GM23338 (cell line): ENCODE data around the gene PTPRN2. TPM values are rescaled to one million over a fixed set of nuclear protein-coding genes. Genes with fewer than 3 reads are reported as not detected.

ENCODE experiments used
- ATAC-seq: fragments of 200-7000 bp; cut with Tn5 transposase; 3 replicates; pipeline ENCODE4 v1.9.1; 2020
- DNase-seq: peaks from one replicate; pipeline ENCODE4 v3.0.0-alpha.2; 2015; ENCODE audit warnings: low spot score
- H2AFZ ChIP-seq: fragments of 200-600 bp; sonication (generic); 2 replicates; pipeline ENCODE4 v1.8.0; 2016; ENCODE audit warnings: antibody characterized with exemption, mild to moderate bottlenecking, moderate library complexity
- H3F3A ChIP-seq: fragments of 200-600 bp; sonication (generic); replicated peaks from 2 replicates; pipeline ENCODE4 v1.8.0; 2017; ENCODE audit warnings: antibody characterized with exemption, mixed run types, low read depth
- H3K27ac ChIP-seq: fragments of 200-600 bp; sonication (generic); 2 replicates; pipeline ENCODE4 v1.6.1; 2016; ENCODE audit warnings: low read depth
- H3K27me3 ChIP-seq: fragments of 200-600 bp; sonication (generic); 2 replicates; pipeline ENCODE4 v1.8.0; 2016; ENCODE audit warnings: mild to moderate bottlenecking, mixed run types, moderate library complexity; ENCODE audit not compliant: insufficient read depth
- H3K36me3 ChIP-seq: fragments of 200-600 bp; sonication (generic); 2 replicates; pipeline ENCODE4 v1.8.0; 2016; ENCODE audit warnings: mild to moderate bottlenecking; ENCODE audit not compliant: insufficient read depth
- H3K4me1 ChIP-seq: fragments of 200-600 bp; sonication (generic); 2 replicates; pipeline ENCODE4 v1.8.0; 2016; ENCODE audit warnings: mild to moderate bottlenecking, moderate library complexity; ENCODE audit not compliant: insufficient read depth
- H3K4me2 ChIP-seq: fragments of 200-600 bp; sonication (generic); 2 replicates; pipeline ENCODE4 v1.7.1; 2017; ENCODE audit warnings: mixed run types
- H3K4me3 ChIP-seq: fragments of 200-600 bp; sonication (generic); 2 replicates; pipeline ENCODE4 v1.6.1; 2016; ENCODE audit warnings: mixed run types
- H3K79me2 ChIP-seq: fragments of 200-600 bp; sonication (generic); replicated peaks from 2 replicates; pipeline ENCODE4 v1.8.0; 2017; ENCODE audit warnings: mild to moderate bottlenecking; ENCODE audit not compliant: insufficient read depth
- H3K9me2 ChIP-seq: fragments of 200-600 bp; sonication (generic); 2 replicates; pipeline ENCODE4 v1.8.0; 2017; ENCODE audit not compliant: insufficient read depth
- H4K20me1 ChIP-seq: fragments of 200-600 bp; sonication (generic); replicated peaks from 2 replicates; pipeline ENCODE4 v1.8.0; 2017; ENCODE audit warnings: mild to moderate bottlenecking; ENCODE audit not compliant: insufficient read depth
- H3K27ac Mint-ChIP-seq: 2 replicates; pipeline ENCODE4 v1.8.0; 2020; ENCODE audit warnings: inconsistent platforms, mild to moderate bottlenecking, moderate library complexity, mixed read lengths
- H3K27me3 Mint-ChIP-seq: 3 replicates; pipeline ENCODE4 v1.8.0; 2022; ENCODE audit warnings: low read depth, mild to moderate bottlenecking, moderate library complexity, mixed read lengths, inconsistent platforms; ENCODE audit not compliant: insufficient read depth, poor library complexity
- H3K36me3 Mint-ChIP-seq: 3 replicates; pipeline ENCODE4 v1.8.0; 2021; ENCODE audit warnings: low read depth, mild to moderate bottlenecking, inconsistent platforms, moderate library complexity, mixed read lengths
- H3K4me1 Mint-ChIP-seq: 3 replicates; pipeline ENCODE4 v1.8.0; 2020; ENCODE audit warnings: mild to moderate bottlenecking, inconsistent platforms, mixed read lengths
- H3K4me3 Mint-ChIP-seq: 3 replicates; pipeline ENCODE4 v1.8.0; 2021; ENCODE audit warnings: moderate library complexity, mild to moderate bottlenecking, inconsistent platforms, mixed read lengths
- H3K9me3 Mint-ChIP-seq: 3 replicates; pipeline ENCODE4 v1.8.0; 2020; ENCODE audit warnings: moderate library complexity, mild to moderate bottlenecking, inconsistent platforms, mixed read lengths
- CREB1 ChIP-seq: fragments of 250-450 bp; sonication (Bioruptor Pico); IDR thresholded peaks from 2 replicates; pipeline ENCODE4 v1.5.0; 2020; ENCODE audit warnings: low read depth, mild to moderate bottlenecking, moderate library complexity
- EZH2 ChIP-seq: fragments of 200-600 bp; sonication (generic); IDR thresholded peaks from one replicate; pipeline ENCODE4 v1.8.0; 2017; ENCODE audit warnings: antibody characterized with exemption, mild to moderate bottlenecking, low read depth; ENCODE audit not compliant: unreplicated experiment
- EZH2phosphoT487 ChIP-seq: fragments of 200-600 bp; sonication (generic); IDR thresholded peaks from one replicate; pipeline ENCODE4 v1.8.1; 2018; ENCODE audit warnings: antibody characterized with exemption; ENCODE audit not compliant: unreplicated experiment
- NANOG ChIP-seq: IDR thresholded peaks from 2 replicates; pipeline ENCODE4 v1.6.1; 2016; ENCODE audit warnings: antibody characterized with exemption, borderline replicate concordance
- POLR2AphosphoS5 ChIP-seq: IDR thresholded peaks from 2 replicates; pipeline ENCODE4 v1.6.1; 2016; ENCODE audit warnings: antibody characterized with exemption, low read depth
- REST ChIP-seq: IDR thresholded peaks from one replicate; pipeline ENCODE4 v1.6.1; 2018; ENCODE audit warnings: antibody characterized with exemption; ENCODE audit not compliant: unreplicated experiment
- STAT1 ChIP-seq: IDR thresholded peaks from one replicate; pipeline ENCODE4 v1.6.1; 2016; ENCODE audit warnings: antibody characterized with exemption; ENCODE audit not compliant: unreplicated experiment
- ZNF114 ChIP-seq: fragments of 250-450 bp; sonication (Bioruptor Pico); IDR thresholded peaks from 2 replicates; pipeline ENCODE4 v1.5.0; 2020; ENCODE audit warnings: mild to moderate bottlenecking, moderate library complexity
- ZNF331 ChIP-seq: fragments of 250-450 bp; sonication (Bioruptor Pico); IDR thresholded peaks from 2 replicates; pipeline ENCODE4 v1.5.0; 2020; ENCODE audit warnings: low read depth, mild to moderate bottlenecking, moderate library complexity
- polyA plus RNA-seq: library from polyadenylated mRNA; unstranded; fragments of >200 nt; fragmentation: Nextera tagmentation; extraction: Ambion mirVana; gene quantifications from 2 replicates; pipeline ENCODE4 v1.2.1, GENCODE V29; 2016
- total RNA-seq: library from RNA; depleted of rRNA; stranded (reverse); fragments of >200 nt; shearing (Covaris generic); gene quantifications from 2 replicates; pipeline ENCODE4 v1.2.3, GENCODE V29; 2014
- TF ChIP-seq, protein P1 (sequence below), 2 experiments: fragments of 200-600 bp in 1 of 2; sonication (generic) in 1 of 2; conservative IDR thresholded peaks; 2 replicates each; pipeline versions ENCODE4 v1.5.1 to v1.6.1; 2016 to 2017; ENCODE audit warnings: antibody characterized with exemption in 2 of 2, low read depth in 2 of 2, mild to moderate bottlenecking in 2 of 2, moderate library complexity in 1 of 2
- TF ChIP-seq, protein P2 (sequence below): IDR thresholded peaks from 2 replicates; pipeline ENCODE4 v1.6.1; 2016; ENCODE audit warnings: antibody characterized with exemption

Gene PTPRN2
- total and polyA plus RNA-seq, 2 experiments from 2014 or later, result 0.87 to 4.0 TPM

DNA sequence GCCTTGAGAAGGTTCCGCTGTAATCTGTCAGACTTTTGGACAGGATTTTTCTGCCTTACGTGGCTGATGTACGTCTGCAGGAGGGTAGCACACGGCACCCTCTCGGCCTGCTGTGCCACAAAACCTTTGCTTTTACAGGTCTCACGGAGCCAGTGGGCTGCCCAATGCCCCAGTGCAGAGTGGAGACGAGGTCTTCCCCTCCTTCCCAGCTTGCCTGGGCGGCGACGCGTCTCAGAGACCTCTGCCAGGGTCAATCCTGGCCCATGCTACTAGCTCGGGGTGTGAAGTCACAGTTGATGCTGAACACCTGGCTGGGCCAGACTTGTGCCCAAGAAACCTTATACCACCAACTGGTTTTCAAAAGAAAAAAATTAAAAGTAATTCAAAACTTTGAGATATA is 724.4 kb downstream of the PTPRN2 start (continued):
- TF ChIP-seq, protein P1, sequence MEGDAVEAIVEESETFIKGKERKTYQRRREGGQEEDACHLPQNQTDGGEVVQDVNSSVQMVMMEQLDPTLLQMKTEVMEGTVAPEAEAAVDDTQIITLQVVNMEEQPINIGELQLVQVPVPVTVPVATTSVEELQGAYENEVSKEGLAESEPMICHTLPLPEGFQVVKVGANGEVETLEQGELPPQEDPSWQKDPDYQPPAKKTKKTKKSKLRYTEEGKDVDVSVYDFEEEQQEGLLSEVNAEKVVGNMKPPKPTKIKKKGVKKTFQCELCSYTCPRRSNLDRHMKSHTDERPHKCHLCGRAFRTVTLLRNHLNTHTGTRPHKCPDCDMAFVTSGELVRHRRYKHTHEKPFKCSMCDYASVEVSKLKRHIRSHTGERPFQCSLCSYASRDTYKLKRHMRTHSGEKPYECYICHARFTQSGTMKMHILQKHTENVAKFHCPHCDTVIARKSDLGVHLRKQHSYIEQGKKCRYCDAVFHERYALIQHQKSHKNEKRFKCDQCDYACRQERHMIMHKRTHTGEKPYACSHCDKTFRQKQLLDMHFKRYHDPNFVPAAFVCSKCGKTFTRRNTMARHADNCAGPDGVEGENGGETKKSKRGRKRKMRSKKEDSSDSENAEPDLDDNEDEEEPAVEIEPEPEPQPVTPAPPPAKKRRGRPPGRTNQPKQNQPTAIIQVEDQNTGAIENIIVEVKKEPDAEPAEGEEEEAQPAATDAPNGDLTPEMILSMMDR (conservative IDR thresholded peaks at IDR 0.05; ENCODE audit: low read depth in 2 of 2), result no peak
- TF ChIP-seq ZNF331 (CRISPR knock-in tag), result no peak
- no peak for TF ChIP-seq STAT1
- no peak for TF ChIP-seq ZNF114 (CRISPR knock-in tag)
- TF ChIP-seq POLR2AphosphoS5, result no peak

DNA sequence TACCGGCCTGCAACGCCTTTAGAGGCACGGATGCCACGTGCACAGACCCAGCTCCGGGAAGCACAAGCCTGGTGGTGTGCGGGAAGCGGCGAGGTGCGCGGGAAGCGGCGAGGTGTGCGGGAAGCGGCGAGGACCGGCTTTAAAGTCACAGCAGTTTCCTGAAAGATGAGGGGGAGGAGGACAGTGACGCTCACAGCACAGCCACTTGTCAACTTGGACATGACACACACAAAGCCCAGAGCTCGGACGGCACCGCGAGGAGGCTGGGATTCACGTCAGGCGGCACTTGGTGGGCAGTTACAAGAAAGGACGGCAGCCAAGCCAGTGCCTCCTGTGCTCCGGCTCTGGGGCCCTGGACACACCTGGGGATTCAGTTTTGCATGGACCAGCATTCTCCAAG is 724.9 kb downstream of the PTPRN2 start:
- Histone ChIP-seq H2AFZ (no peak overlapping the region), H3K4me3 (no peak overlapping the region), H3F3A (no peaks in the 10 kb centered on the region), H3K4me1 (no peaks in the 10 kb centered on the region), H3K36me3 (no peaks in the 10 kb centered on the region), H3K9me2 (no peaks in the 10 kb centered on the region), H3K27ac (no peak overlapping the region), H4K20me1 (no peaks in the 10 kb centered on the region), H3K27me3 (no peaks in the 10 kb centered on the region), H3K79me2 (no peaks in the 10 kb centered on the region), H3K4me2 (no peak overlapping the region)
- Mint-ChIP-seq H3K4me3 (no peak overlapping the region), H3K27ac (no peak overlapping the region), H3K36me3 (peaks cover 34% of the 10 kb centered on the region), H3K9me3 (peaks cover 69% of the 10 kb centered on the region), H3K27me3 (peaks cover 2% of the 10 kb centered on the region), H3K4me1 (no peaks in the 10 kb centered on the region)
- ATAC-seq (no peak), DNase-seq (no peak)
- TF ChIP-seq EZH2 (no peak), ZNF331 (CRISPR knock-in tag) (no peak), CREB1 (no peak), EZH2phosphoT487 (no peak), ZNF114 (CRISPR knock-in tag) (no peak), REST (no peak), POLR2AphosphoS5 (no peak), NANOG (no peak)
- TF ChIP-seq, protein P2, sequence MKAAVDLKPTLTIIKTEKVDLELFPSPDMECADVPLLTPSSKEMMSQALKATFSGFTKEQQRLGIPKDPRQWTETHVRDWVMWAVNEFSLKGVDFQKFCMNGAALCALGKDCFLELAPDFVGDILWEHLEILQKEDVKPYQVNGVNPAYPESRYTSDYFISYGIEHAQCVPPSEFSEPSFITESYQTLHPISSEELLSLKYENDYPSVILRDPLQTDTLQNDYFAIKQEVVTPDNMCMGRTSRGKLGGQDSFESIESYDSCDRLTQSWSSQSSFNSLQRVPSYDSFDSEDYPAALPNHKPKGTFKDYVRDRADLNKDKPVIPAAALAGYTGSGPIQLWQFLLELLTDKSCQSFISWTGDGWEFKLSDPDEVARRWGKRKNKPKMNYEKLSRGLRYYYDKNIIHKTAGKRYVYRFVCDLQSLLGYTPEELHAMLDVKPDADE, result no peak
